Vagina (tissue), 2 donors: ENCODE results near the gene ZNF521. TPM values are rescaled to one million over a fixed set of nuclear protein-coding genes. Genes with fewer than 3 reads are reported as not detected.

ENCODE experiments used
- DNase-seq, 2 donors: peaks; one replicate each; pipeline ENCODE4 v3.0.0-alpha.2; 2017; ENCODE audit errors: extremely low spot score in 2 of 2
- H3K27ac ChIP-seq: fragments of 200-600 bp; sonication (generic); one replicate; pipeline ENCODE4 v1.5.1; 2019
- H3K27me3 ChIP-seq: fragments of 200-600 bp; sonication (generic); one replicate; pipeline ENCODE4 v1.5.1; 2019
- H3K36me3 ChIP-seq, 2 donors: fragments of 200-600 bp; sonication (generic); one replicate each; pipeline ENCODE4 v1.5.1; 2017 to 2019
- H3K4me1 ChIP-seq: fragments of 200-600 bp; sonication (generic); one replicate; pipeline ENCODE4 v1.5.1; 2019
- H3K4me3 ChIP-seq, 2 donors: fragments of 200-600 bp; sonication (generic); 1 replicate in 1 of 2; 2 replicates in 1 of 2; pipeline ENCODE4 v1.5.1; 2016 to 2019
- H3K9me3 ChIP-seq: fragments of 200-600 bp; sonication (generic); one replicate; pipeline ENCODE4 v1.5.1; 2019
- POLR2A ChIP-seq, 2 donors: fragments of 450-650 bp; IDR thresholded peaks; one replicate each; pipeline ENCODE4 v1.6.1; 2017; ENCODE audit warnings: antibody characterized with exemption in 2 of 2, mild to moderate bottlenecking in 2 of 2, moderate library complexity in 2 of 2
- POLR2AphosphoS5 ChIP-seq, 2 donors: sonication (generic); formaldehyde crosslinking; IDR thresholded peaks; one replicate each; pipeline ENCODE4 v1.9.0; 2017; ENCODE audit warnings: antibody characterized with exemption in 2 of 2, mild to moderate bottlenecking in 2 of 2, low read depth in 1 of 2; ENCODE audit not compliant: insufficient read depth in 1 of 2
- intact Hi-C: fragments of 100-400 bp; cut with DNase I; formaldehyde crosslinking; loops from one replicate; pipeline ENCODE4 v1.15.1; 2023
- total RNA-seq: library from RNA; depleted of rRNA; stranded (reverse); fragments of >200 nt; gene quantifications from one replicate; pipeline ENCODE4 v1.2.3, GENCODE V29; 2016
- TF ChIP-seq, protein P1 (sequence below), 3 experiments: fragments of 450-650 bp in 2 of 3; fragments of 200-600 bp in 1 of 3; sonication (generic) in 1 of 3; IDR thresholded peaks; one replicate each; pipeline ENCODE4 v1.5.1; 2017 to 2019; ENCODE audit warnings: antibody characterized with exemption in 3 of 3, mild to moderate bottlenecking in 2 of 3, moderate library complexity in 2 of 3

The ZNF521 gene
- total RNA-seq, 1 donor from 2014 or later, result 18.7 TPM

- no peaks in the 10 kb centered on the region for H3K36me3 ChIP-seq
- peak overlapping the region; percentile 46 for H3K27ac ChIP-seq
- peak overlapping the region in 1 of 2 donors; percentile 65 for H3K4me3 ChIP-seq
- no peaks in the 10 kb centered on the region for H3K27me3 ChIP-seq
- TF ChIP-seq, protein P1, sequence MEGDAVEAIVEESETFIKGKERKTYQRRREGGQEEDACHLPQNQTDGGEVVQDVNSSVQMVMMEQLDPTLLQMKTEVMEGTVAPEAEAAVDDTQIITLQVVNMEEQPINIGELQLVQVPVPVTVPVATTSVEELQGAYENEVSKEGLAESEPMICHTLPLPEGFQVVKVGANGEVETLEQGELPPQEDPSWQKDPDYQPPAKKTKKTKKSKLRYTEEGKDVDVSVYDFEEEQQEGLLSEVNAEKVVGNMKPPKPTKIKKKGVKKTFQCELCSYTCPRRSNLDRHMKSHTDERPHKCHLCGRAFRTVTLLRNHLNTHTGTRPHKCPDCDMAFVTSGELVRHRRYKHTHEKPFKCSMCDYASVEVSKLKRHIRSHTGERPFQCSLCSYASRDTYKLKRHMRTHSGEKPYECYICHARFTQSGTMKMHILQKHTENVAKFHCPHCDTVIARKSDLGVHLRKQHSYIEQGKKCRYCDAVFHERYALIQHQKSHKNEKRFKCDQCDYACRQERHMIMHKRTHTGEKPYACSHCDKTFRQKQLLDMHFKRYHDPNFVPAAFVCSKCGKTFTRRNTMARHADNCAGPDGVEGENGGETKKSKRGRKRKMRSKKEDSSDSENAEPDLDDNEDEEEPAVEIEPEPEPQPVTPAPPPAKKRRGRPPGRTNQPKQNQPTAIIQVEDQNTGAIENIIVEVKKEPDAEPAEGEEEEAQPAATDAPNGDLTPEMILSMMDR (IDR thresholded peaks at IDR 0.05), result no peak
- TF ChIP-seq POLR2AphosphoS5 (IDR thresholded peaks at IDR 0.05; ENCODE audit: insufficient read depth in 1 of 2, low read depth in 1 of 2) (no peak), POLR2A (IDR thresholded peaks at IDR 0.05) (no peak)
- no peaks in the 10 kb centered on the region for H3K9me3 ChIP-seq
- intact Hi-C loops, result loop anchor here (5.0 kb wide), 1 partner anchor 150 kb away; no protein-coding TSS in a partner anchor
- no peak for DNase-seq
- peaks cover 12% of the 10 kb centered on the region for H3K4me1 ChIP-seq
Measured at GRCh38 chr18:25352629-25353005, 651 bp upstream of the ZNF521 start.

- intact Hi-C loops, result loop anchor here (5.0 kb wide), 1 partner anchor 151 kb away; no protein-coding TSS in a partner anchor
- peaks cover 12% of the 10 kb centered on the region for H3K4me1 ChIP-seq
- peak overlapping the region; percentile 93 for H3K27ac ChIP-seq
- no peaks in the 10 kb centered on the region for H3K27me3 ChIP-seq
- no peak for DNase-seq
- no peaks in the 10 kb centered on the region for H3K36me3 ChIP-seq
- TF ChIP-seq, protein P1 (IDR thresholded peaks at IDR 0.05), result no peak
- TF ChIP-seq POLR2A (IDR thresholded peaks at IDR 0.05) (no peak), POLR2AphosphoS5 (IDR thresholded peaks at IDR 0.05; ENCODE audit: insufficient read depth in 1 of 2, low read depth in 1 of 2) (no peak)
- H3K9me3 ChIP-seq, result no peaks in the 10 kb centered on the region
- H3K4me3 ChIP-seq, result peak overlapping the region; percentile 60 to 65
Measured at GRCh38 chr18:25351280-25351775, 638 bp downstream of the ZNF521 start.

DNA sequence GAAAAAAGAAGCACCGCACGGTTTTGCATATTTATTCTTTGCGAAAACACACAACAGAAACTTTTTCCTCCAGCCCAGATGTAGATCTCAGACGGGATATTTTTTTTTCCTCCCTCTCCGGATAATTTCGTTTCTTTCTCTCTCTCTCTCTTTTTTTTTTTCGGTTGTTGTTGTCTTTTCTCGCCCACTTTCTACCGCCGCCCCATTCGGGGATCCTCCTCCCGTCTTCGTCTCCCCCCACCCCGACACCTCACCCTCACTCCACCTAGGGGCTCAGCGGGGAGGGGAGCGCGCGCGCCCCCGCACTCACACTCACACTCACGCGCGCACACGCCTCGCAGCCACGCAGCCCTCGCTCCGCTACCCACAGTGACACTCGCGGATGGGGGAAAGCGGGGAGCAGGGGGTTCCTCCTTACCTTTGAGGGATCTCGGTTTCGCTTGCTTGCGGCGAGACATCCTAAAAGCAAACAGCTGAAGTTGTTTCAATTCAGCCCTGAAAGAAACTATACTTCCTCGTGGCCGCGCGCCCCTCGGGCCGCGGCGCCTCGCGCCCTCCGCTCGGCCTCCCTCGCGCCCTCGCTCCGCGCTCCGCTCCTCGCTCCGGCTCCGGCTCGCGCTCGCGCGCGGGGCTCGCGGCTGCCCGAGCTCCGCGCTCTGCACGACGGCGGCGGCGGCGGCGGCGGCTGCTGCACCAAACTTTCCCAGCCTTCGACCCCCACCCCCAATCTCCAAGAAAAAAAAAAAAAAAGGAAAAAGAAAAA, 1.3 kb downstream of the ZNF521 start:
- Histone ChIP-seq H3K4me3 (peak overlapping the region; percentile 60 to 65), H3K27ac (peak overlapping the region; percentile 93), H3K27me3 (no peaks in the 10 kb centered on the region), H3K9me3 (no peaks in the 10 kb centered on the region), H3K36me3 (no peaks in the 10 kb centered on the region), H3K4me1 (peaks cover 12% of the 10 kb centered on the region)
- no peak for DNase-seq
- intact Hi-C loops, result loop anchor here (5.0 kb wide), 1 partner anchor 152 kb away; no protein-coding TSS in a partner anchor
- TF ChIP-seq POLR2A (IDR thresholded peaks at IDR 0.05) (peak in 1 of 2 donors; percentile 15), POLR2AphosphoS5 (IDR thresholded peaks at IDR 0.05; ENCODE audit: insufficient read depth in 1 of 2, low read depth in 1 of 2) (peak in 1 of 2 donors; percentile 64)
- TF ChIP-seq, protein P1 (IDR thresholded peaks at IDR 0.05), result peak in 1 of 3 experiments; percentile 8

- no peak for DNase-seq
Measured at GRCh38 chr18:25349926-25350487, 2.0 kb downstream of the ZNF521 start.

More at GRCh38 chr18:25349926-25350487, 2.0 kb downstream of the ZNF521 start:
- Histone ChIP-seq H3K36me3 (no peaks in the 10 kb centered on the region), H3K4me1 (peaks cover 15% of the 10 kb centered on the region), H3K27me3 (no peaks in the 10 kb centered on the region), H3K9me3 (no peaks in the 10 kb centered on the region), H3K27ac (peak overlapping the region; percentile 93), H3K4me3 (peak overlapping the region; percentile 60 to 65)
- intact Hi-C loops, result loop anchor here (5.0 kb wide), 1 partner anchor 152 kb away; no protein-coding TSS in a partner anchor
- TF ChIP-seq POLR2A (IDR thresholded peaks at IDR 0.05) (no peak), POLR2AphosphoS5 (IDR thresholded peaks at IDR 0.05; ENCODE audit: insufficient read depth in 1 of 2, low read depth in 1 of 2) (no peak)
- TF ChIP-seq, protein P1 (IDR thresholded peaks at IDR 0.05), result no peak
